Endothelial cell of umbilical vein (primary cell): ENCODE data around the gene ACOD1. TPM values are rescaled to one million over a fixed set of nuclear protein-coding genes. Genes with fewer than 3 reads are reported as not detected.
A peak's percentile ranks its signal among the peaks of the same experiment; 100 is the strongest.

Experiments
- BruUV-seq: library from RNA; stranded (reverse); fragments of 400-500 nt; replicated peaks from 2 replicates; lab custom pipeline; 2021; lab: Mats Ljungman, UMichigan
- CTCF ChIA-PET: fragments of 300-600, 350-600 bp; sonication (Branson Sonifier 250); formaldehyde crosslinking; loops from one replicate; lab custom pipeline; 2021; ENCODE audit warnings: antibody characterized with exemption, inconsistent platforms; lab: Charles Lee
- POLR2A ChIA-PET: fragments of 300-600, 350-600 bp; sonication (Branson Sonifier 250); formaldehyde crosslinking; loops from one replicate; lab custom pipeline; 2021; ENCODE audit warnings: antibody characterized with exemption, inconsistent platforms; lab: Charles Lee
- DNase-seq: peaks from one replicate; pipeline ENCODE4 v3.0.0-alpha.2; 2011; ENCODE audit warnings: low read depth, low spot score
- FAIRE-seq: peaks from 2 replicates; lab custom pipeline; 2011; peaks lifted over from hg19 to GRCh38; lab: Jason Lieb, UNC
- H2AFZ ChIP-seq: 2 replicates; pipeline ENCODE4 v1.6.0; 2012; ENCODE audit warnings: low read depth, low read length, control low read depth, inconsistent platforms
- H3K27ac ChIP-seq: 2 replicates; pipeline ENCODE4 v1.5.1; 2011; ENCODE audit warnings: low read depth, mild to moderate bottlenecking, control low read depth, low read length, moderate library complexity; ENCODE audit not compliant: insufficient read depth
- H3K27me3 ChIP-seq, 2 experiments: 2 replicates each; pipeline versions ENCODE4 v1.6.0 to v1.6.1; 2011; ENCODE audit warnings: low read length in 2 of 2, mixed read lengths in 1 of 2; ENCODE audit not compliant: control insufficient read depth in 2 of 2, insufficient read depth in 2 of 2
- H3K36me3 ChIP-seq, 2 experiments: 2 replicates in 1 of 2; 3 replicates in 1 of 2; pipeline ENCODE4 v1.5.1; 2011; ENCODE audit warnings: low read length in 2 of 2, mild to moderate bottlenecking in 1 of 2, moderate library complexity in 1 of 2; ENCODE audit not compliant: control insufficient read depth in 2 of 2, insufficient read depth in 2 of 2; ENCODE audit errors: extremely low read depth in 1 of 2
- H3K4me1 ChIP-seq: 3 replicates; pipeline ENCODE4 v1.5.1; 2011; ENCODE audit warnings: mild to moderate bottlenecking, low read length; ENCODE audit not compliant: control insufficient read depth, insufficient read depth; ENCODE audit errors: extremely low read depth
- H3K4me2 ChIP-seq: 2 replicates; pipeline ENCODE4 v1.6.1; 2011; ENCODE audit warnings: low read length, control low read depth, mixed read lengths; ENCODE audit not compliant: insufficient read depth
- H3K4me3 ChIP-seq, 3 experiments: fragments of 200-600 bp in 1 of 3; sonication (generic), shearing (Covaris generic) in 1 of 3; replicated peaks in 1 of 3; 2 replicates each; pipeline ENCODE4 v1.5.1; 2011 to 2016; ENCODE audit warnings: control low read depth in 3 of 3, low read length in 3 of 3, mild to moderate bottlenecking in 2 of 3, inconsistent platforms in 1 of 3, low read depth in 1 of 3, moderate library complexity in 1 of 3; ENCODE audit not compliant: insufficient read depth in 1 of 3
- H3K79me2 ChIP-seq: 2 replicates; pipeline ENCODE4 v1.6.0; 2012; ENCODE audit warnings: low read length, inconsistent platforms; ENCODE audit not compliant: control insufficient read depth, insufficient read depth
- H3K9ac ChIP-seq: replicated peaks from 2 replicates; pipeline ENCODE3; 2011; ENCODE audit warnings: low read length, control low read depth; ENCODE audit not compliant: insufficient read depth; ENCODE audit errors: extremely low read depth
- H3K9me1 ChIP-seq: replicated peaks from 3 replicates; pipeline ENCODE4 v1.6.0; 2011; ENCODE audit warnings: mild to moderate bottlenecking, low read length; ENCODE audit not compliant: control insufficient read depth, insufficient read depth; ENCODE audit errors: extremely low read depth
- H3K9me3 ChIP-seq: replicated peaks from 2 replicates; pipeline ENCODE4 v1.5.1; 2012; ENCODE audit warnings: low read length, inconsistent platforms; ENCODE audit not compliant: control insufficient read depth, insufficient read depth
- H4K20me1 ChIP-seq: replicated peaks from 2 replicates; pipeline ENCODE3; 2011; ENCODE audit warnings: mild to moderate bottlenecking, low read length; ENCODE audit not compliant: control insufficient read depth, insufficient read depth; ENCODE audit errors: extremely low read depth
- CTCF ChIP-seq, 2 donors: IDR thresholded peaks; 1 replicate in 1 of 2; 2 replicates in 1 of 2; pipeline ENCODE4 v1.5.1; 2011; ENCODE audit warnings: low read length in 2 of 2, mild to moderate bottlenecking in 2 of 2, moderate library complexity in 2 of 2, control low read depth in 1 of 2, inconsistent platforms in 1 of 2, low read depth in 1 of 2; ENCODE audit not compliant: insufficient read depth in 1 of 2; ENCODE audit errors: extremely low read depth in 1 of 2
- EZH2 ChIP-seq: IDR thresholded peaks from 2 replicates; pipeline ENCODE4 v1.6.1; 2012; ENCODE audit warnings: borderline replicate concordance, low read depth, mild to moderate bottlenecking, moderate library complexity, low read length, inconsistent platforms; ENCODE audit not compliant: severe bottlenecking
- FOS ChIP-seq: IDR thresholded peaks from 2 replicates; pipeline ENCODE4 v1.6.1; 2011; ENCODE audit warnings: mild to moderate bottlenecking, low read length, moderate library complexity, borderline replicate concordance; ENCODE audit not compliant: insufficient read depth
- GATA2 ChIP-seq: IDR thresholded peaks from 2 replicates; pipeline ENCODE4 v1.7.0; 2011; ENCODE audit warnings: low read depth, mild to moderate bottlenecking, moderate library complexity, mixed read lengths, low read length; ENCODE audit not compliant: insufficient read length, insufficient read depth
- JUN ChIP-seq: IDR thresholded peaks from 2 replicates; pipeline ENCODE4 v1.6.1; 2011; ENCODE audit warnings: borderline replicate concordance, low read depth; ENCODE audit not compliant: insufficient read length, insufficient read depth
- MAX ChIP-seq: IDR thresholded peaks from 2 replicates; pipeline ENCODE4 v1.6.1; 2011; ENCODE audit not compliant: insufficient read depth, insufficient read length
- MYC ChIP-seq: IDR thresholded peaks from one replicate; pipeline ENCODE4 v1.6.1; 2011; ENCODE audit warnings: mild to moderate bottlenecking, low read depth, low read length
- POLR2A ChIP-seq: IDR thresholded peaks from 2 replicates; pipeline ENCODE4 v1.6.1; 2012; ENCODE audit warnings: low read depth, mild to moderate bottlenecking, control low read depth, low read length
- POLR2AphosphoS5 ChIP-seq: IDR thresholded peaks from 2 replicates; pipeline ENCODE4 v1.6.1; 2012; ENCODE audit warnings: low read depth, mild to moderate bottlenecking, control low read depth, low read length, moderate library complexity; ENCODE audit not compliant: insufficient read depth
- dilution Hi-C: fragments of 300-500 bp; cut with MboI; formaldehyde crosslinking; loops from one replicate; pipeline ENCODE4 v1.15.0; 2019; ENCODE audit warnings: low sequenced_read_pairs; ENCODE audit not compliant: extremely low pct_ligation_motif_present
- intact Hi-C: fragments of 100-400 bp; cut with micrococcal nuclease; formaldehyde crosslinking; loops from one replicate; pipeline ENCODE4 v1.10.0; 2022
- polyA plus RNA-seq, 4 experiments: library from polyadenylated mRNA; depleted of rRNA in 3 of 4; stranded (reverse) in 3 of 4; unstranded in 1 of 4; fragments of >200 nt; gene quantifications; 2 replicates each; pipeline versions ENCODE4 v1.2.1 to v1.2.3, GENCODE V29; 2011 to 2012; ENCODE audit warnings: missing spikeins in 1 of 4
- total RNA-seq: library from RNA; stranded (reverse); gene quantifications from 2 replicates; pipeline ENCODE4 v1.2.3, GENCODE V29; 2021

Gene ACOD1
- total and polyA plus RNA-seq, 2 donors (not counting 3 experiments of a cell fraction or from before 2014, with no cell fraction given), result not detected

DNA sequence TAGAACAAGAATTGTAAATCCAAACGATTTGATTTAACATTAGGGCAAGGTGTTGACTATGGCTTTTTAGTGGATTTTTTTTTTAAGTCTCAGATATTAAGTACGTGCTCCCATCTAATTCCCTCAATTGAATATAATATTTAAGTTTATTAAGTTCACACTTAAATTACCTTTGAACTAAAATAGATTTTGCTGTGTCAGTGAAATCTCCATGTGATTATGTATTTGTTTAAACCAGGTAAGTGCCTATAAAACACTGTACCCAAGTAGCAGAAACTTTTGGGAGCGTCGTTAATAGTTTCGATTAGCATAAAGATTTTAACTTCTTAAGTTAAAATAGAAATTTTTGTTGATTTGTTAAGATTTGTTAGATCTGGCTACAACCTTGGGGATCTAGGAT, 45.2 kb downstream of the ACOD1 start:
- Histone ChIP-seq H3K27me3 (no peaks in the 10 kb centered on the region), H3K36me3 (no peaks in the 10 kb centered on the region), H3K79me2 (peaks cover 8% of the 10 kb centered on the region), H3K4me1 (peaks cover 13% of the 10 kb centered on the region), H3K9ac (no peak overlapping the region), H2AFZ (no peak overlapping the region), H3K9me3 (no peaks in the 10 kb centered on the region), H4K20me1 (no peaks in the 10 kb centered on the region), H3K4me2 (peak overlapping the region; percentile 98), H3K9me1 (no peaks in the 10 kb centered on the region), H3K4me3 (no peak overlapping the region), H3K27ac (no peak overlapping the region)
- dilution Hi-C loops, result no loop called here
- ChIA-PET POLR2A (no interaction called here), CTCF (interaction anchor here (1.0 to 2.6 kb wide), 3 partner anchors 9 to 485 kb away, joined by 5 to 8 read pairs (median 7); no protein-coding TSS in a partner anchor)
- TF ChIP-seq CTCF (IDR thresholded peaks at IDR 0.05; ENCODE audit: extremely low read depth in 1 of 2, insufficient read depth in 1 of 2, low read depth in 1 of 2, low read length in 2 of 2) (no peak), GATA2 (no peak), JUN (no peak), EZH2 (no peak)
- FAIRE-seq, result no peak
- intact Hi-C loops, result loop anchor here (5.0 kb wide), 1 partner anchor 111 kb away; no protein-coding TSS in a partner anchor
- no peak for DNase-seq
- no TSS peak for BruUV-seq

DNA sequence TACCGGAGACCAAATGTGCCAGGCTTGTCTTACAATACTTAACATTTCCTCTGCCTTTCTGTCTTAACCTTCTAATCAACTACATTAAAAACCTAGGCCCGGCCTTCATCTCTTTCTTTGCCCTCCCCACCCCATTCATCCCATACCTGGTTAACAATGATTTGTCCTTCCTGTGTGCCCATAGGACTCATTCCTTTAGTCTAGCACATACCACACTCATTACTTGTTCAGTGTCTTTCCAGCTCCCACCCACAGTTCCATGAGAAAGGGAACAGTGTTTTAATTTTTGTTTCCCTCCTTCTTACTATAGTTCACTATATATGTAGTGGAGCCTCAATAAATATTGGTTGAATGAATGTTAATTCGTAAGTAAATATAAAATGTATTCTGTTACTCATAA, 46.0 kb downstream of the ACOD1 start:
- POLR2A ChIA-PET, result no interaction called here

More for the DNA sequence above, 46.0 kb downstream of the ACOD1 start:
- Histone ChIP-seq H3K9me3 (no peaks in the 10 kb centered on the region), H3K4me1 (peaks cover 13% of the 10 kb centered on the region), H3K9ac (no peak overlapping the region), H3K9me1 (no peaks in the 10 kb centered on the region), H3K27ac (no peak overlapping the region), H3K4me3 (no peak overlapping the region), H2AFZ (no peak overlapping the region), H4K20me1 (no peaks in the 10 kb centered on the region), H3K36me3 (no peaks in the 10 kb centered on the region), H3K27me3 (no peaks in the 10 kb centered on the region), H3K79me2 (peaks cover 8% of the 10 kb centered on the region), H3K4me2 (no peak overlapping the region)
- DNase-seq (no peak), FAIRE-seq (no peak)
- intact Hi-C loops (loop anchor here (5.0 kb wide), 1 partner anchor 112 kb away; no protein-coding TSS in a partner anchor), dilution Hi-C loops (no loop called here)
- CTCF ChIA-PET, result interaction anchor here (1.9 kb wide), 1 partner anchor 9 kb away, joined by 7 read pairs; no protein-coding TSS in a partner anchor
- TF ChIP-seq POLR2AphosphoS5 (no peak), GATA2 (no peak), POLR2A (no peak), MAX (no peak), CTCF (IDR thresholded peaks at IDR 0.05; ENCODE audit: extremely low read depth in 1 of 2, insufficient read depth in 1 of 2, low read depth in 1 of 2, low read length in 2 of 2) (no peak), MYC (no peak), JUN (no peak), FOS (no peak), EZH2 (no peak)
- BruUV-seq, result no TSS peak
